Measurements from ENCODE around the gene ACCS.
A peak's percentile ranks its signal among the peaks of the same experiment; 100 is the strongest.

GRCh38 chr11:44036811-44037657 lies 29.0 kb upstream of the ACCS start:
- TF ChIP-seq, protein P1, sequence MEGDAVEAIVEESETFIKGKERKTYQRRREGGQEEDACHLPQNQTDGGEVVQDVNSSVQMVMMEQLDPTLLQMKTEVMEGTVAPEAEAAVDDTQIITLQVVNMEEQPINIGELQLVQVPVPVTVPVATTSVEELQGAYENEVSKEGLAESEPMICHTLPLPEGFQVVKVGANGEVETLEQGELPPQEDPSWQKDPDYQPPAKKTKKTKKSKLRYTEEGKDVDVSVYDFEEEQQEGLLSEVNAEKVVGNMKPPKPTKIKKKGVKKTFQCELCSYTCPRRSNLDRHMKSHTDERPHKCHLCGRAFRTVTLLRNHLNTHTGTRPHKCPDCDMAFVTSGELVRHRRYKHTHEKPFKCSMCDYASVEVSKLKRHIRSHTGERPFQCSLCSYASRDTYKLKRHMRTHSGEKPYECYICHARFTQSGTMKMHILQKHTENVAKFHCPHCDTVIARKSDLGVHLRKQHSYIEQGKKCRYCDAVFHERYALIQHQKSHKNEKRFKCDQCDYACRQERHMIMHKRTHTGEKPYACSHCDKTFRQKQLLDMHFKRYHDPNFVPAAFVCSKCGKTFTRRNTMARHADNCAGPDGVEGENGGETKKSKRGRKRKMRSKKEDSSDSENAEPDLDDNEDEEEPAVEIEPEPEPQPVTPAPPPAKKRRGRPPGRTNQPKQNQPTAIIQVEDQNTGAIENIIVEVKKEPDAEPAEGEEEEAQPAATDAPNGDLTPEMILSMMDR (conservative IDR thresholded peaks at IDR 0.05; ENCODE audit: low read depth, low read length) = peak; percentile 94
- TF ChIP-seq, protein P2, sequence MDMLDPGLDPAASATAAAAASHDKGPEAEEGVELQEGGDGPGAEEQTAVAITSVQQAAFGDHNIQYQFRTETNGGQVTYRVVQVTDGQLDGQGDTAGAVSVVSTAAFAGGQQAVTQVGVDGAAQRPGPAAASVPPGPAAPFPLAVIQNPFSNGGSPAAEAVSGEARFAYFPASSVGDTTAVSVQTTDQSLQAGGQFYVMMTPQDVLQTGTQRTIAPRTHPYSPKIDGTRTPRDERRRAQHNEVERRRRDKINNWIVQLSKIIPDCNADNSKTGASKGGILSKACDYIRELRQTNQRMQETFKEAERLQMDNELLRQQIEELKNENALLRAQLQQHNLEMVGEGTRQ (IDR thresholded peaks at IDR 0.05; ENCODE audit: low read depth, low read length) = no peak
- TF ChIP-seq MXI1 (IDR thresholded peaks at IDR 0.05; ENCODE audit: borderline replicate concordance, low read depth, low read length) (no peak), RCOR1 (IDR thresholded peaks at IDR 0.05; ENCODE audit: insufficient replicate concordance, low read length) (no peak), BHLHE40 (IDR thresholded peaks at IDR 0.05; ENCODE audit: low read depth, low read length) (no peak)

All from IMR-90 (cell line).